Measurements from ENCODE around the gene EFS. TPM values are rescaled to one million over a fixed set of nuclear protein-coding genes. Genes with fewer than 3 reads are reported as not detected.
A peak's percentile ranks its signal among the peaks of the same experiment; 100 is the strongest.

The EFS gene
- total RNA-seq, 4 donors from 2014 or later, result 63.0 to 74.0 (median 64.8) TPM

- no peak overlapping the region for H3K27ac ChIP-seq
- H3K4me1 ChIP-seq, result peaks cover 12% of the 10 kb centered on the region
- no peak overlapping the region for H3K4me3 ChIP-seq
- no peaks in the 10 kb centered on the region for H3K9me3 ChIP-seq
- 30% methylated on average over 4 of the region's 12 CpGs for WGBS
- peaks cover 7% of the 10 kb centered on the region for H3K27me3 ChIP-seq
- no peak for DNase-seq (ENCODE audit: low spot score in 2 of 2)
- H3K36me3 ChIP-seq, result no peaks in the 10 kb centered on the region
- peak; percentile 84 to 87 for TF ChIP-seq CTCF (IDR thresholded peaks at IDR 0.05)
- no peak for TF ChIP-seq EP300 (IDR thresholded peaks at IDR 0.05)
- peak in 1 of 3 donors; percentile 17 for TF ChIP-seq POLR2AphosphoS5 (IDR thresholded peaks at IDR 0.05)
- no peak for TF ChIP-seq POLR2A (IDR thresholded peaks at IDR 0.05)
Measured at GRCh38 chr14:23379366-23380196, 14.6 kb upstream of the EFS start.

GRCh38 chr14:23378612-23379220 lies 13.7 kb upstream of the EFS start:
- no peak for TF ChIP-seq CTCF (IDR thresholded peaks at IDR 0.05)
- H3K27ac ChIP-seq, result no peak overlapping the region
- H3K4me3 ChIP-seq, result no peak overlapping the region
- WGBS, result 85% methylated on average over 11 of the region's 11 CpGs
- H3K27me3 ChIP-seq, result peaks cover 7% of the 10 kb centered on the region
- H3K4me1 ChIP-seq, result peaks cover 12% of the 10 kb centered on the region
- H3K9me3 ChIP-seq, result no peaks in the 10 kb centered on the region
- DNase-seq (ENCODE audit: low spot score in 2 of 2), result no peak
- no peaks in the 10 kb centered on the region for H3K36me3 ChIP-seq

- Histone ChIP-seq H3K9me3 (no peaks in the 10 kb centered on the region), H3K4me3 (no peak overlapping the region), H3K36me3 (no peaks in the 10 kb centered on the region), H3K4me1 (peaks cover 12% of the 10 kb centered on the region), H3K27me3 (peaks cover 7% of the 10 kb centered on the region), H3K27ac (no peak overlapping the region)
- DNase-seq (ENCODE audit: low spot score in 2 of 2), result no peak
- TF ChIP-seq CTCF (IDR thresholded peaks at IDR 0.05), result no peak
- no peak for TF ChIP-seq EP300 (IDR thresholded peaks at IDR 0.05)
- TF ChIP-seq POLR2A (IDR thresholded peaks at IDR 0.05), result no peak
- no peak for TF ChIP-seq POLR2AphosphoS5 (IDR thresholded peaks at IDR 0.05)
- 85% methylated on average over 14 of the region's 14 CpGs for WGBS
Measured at GRCh38 chr14:23377573-23378563, 12.9 kb upstream of the EFS start.

GRCh38 chr14:23377198-23377550 lies 12.2 kb upstream of the EFS start:
- H3K9me3 ChIP-seq, result no peaks in the 10 kb centered on the region
- WGBS, result 73% methylated on average over 3 of the region's 11 CpGs
- TF ChIP-seq CTCF (IDR thresholded peaks at IDR 0.05) (no peak), EP300 (IDR thresholded peaks at IDR 0.05) (no peak), POLR2AphosphoS5 (IDR thresholded peaks at IDR 0.05) (no peak), POLR2A (IDR thresholded peaks at IDR 0.05) (no peak)
- no peak overlapping the region for H3K27ac ChIP-seq
- H3K4me3 ChIP-seq, result no peak overlapping the region
- H3K4me1 ChIP-seq, result peaks cover 12% of the 10 kb centered on the region
- no peak for DNase-seq (ENCODE audit: low spot score in 2 of 2)
- peaks cover 7% of the 10 kb centered on the region for H3K27me3 ChIP-seq
- no peaks in the 10 kb centered on the region for H3K36me3 ChIP-seq

Data from suprapubic skin (tissue), 4 donors.